GM21786 (cell line): ENCODE data around the gene MMP7.

Experiments
- ATAC-seq: cut with Tn5 transposase; IDR thresholded peaks from one replicate; pipeline ENCODE4 v1.9.1; 2021; ENCODE audit not compliant: unreplicated experiment

MMP7 gene

GRCh38 chr11:102530558-102530957 is at the start of gene MMP7:
Gene MMP7, minus strand, starts transcription at chr11:102530747. Its CDS starts 47 bp downstream, at chr11:102530700.
- peak; percentile 66 for ATAC-seq

DNA sequence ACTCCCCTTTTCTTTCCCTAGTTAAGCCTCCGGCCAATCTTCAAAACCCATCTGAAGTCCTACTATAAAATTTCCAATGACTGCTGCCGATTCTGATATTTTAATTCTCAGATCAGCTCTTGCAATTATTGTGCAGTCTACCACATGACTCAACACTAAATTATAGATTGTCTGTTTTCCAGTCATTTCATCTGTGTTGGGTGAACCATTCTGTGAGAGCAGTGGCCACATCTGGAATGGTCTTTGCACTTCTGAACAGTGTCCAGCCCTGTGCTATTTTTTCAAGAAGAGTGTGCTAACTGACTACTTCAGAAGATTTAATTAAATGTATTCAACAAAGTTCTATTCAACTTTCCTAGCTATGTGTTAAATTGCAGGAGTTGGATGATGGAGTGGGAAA is 47.2 kb upstream of the MMP7 start:
- no peak for ATAC-seq

- ATAC-seq: peak; percentile 47
Observed at GRCh38 chr11:102577182-102577581, 46.6 kb upstream of the MMP7 start.

DNA sequence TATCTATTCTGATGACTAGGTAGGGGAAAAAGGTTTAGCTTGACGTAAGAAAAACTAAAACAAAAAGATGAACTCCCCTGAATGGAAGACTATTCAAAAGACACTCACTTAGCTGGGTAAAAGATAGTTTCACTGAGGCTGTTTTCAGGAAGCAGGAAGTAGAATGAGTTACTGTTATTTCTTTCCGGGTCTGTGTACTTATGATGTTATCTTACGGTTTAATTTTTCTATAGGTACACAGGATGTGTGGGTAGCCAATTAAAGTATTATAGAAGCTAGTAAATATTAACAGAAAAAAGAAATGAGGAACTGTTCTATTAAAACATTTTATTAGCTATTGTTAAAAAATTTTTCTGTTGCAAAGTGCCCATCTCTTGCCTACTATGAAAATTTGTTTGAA is 45.8 kb upstream of the MMP7 start:
- no peak for ATAC-seq

- ATAC-seq: no peak
Observed at GRCh38 chr11:102575012-102575411, 44.5 kb upstream of the MMP7 start.

DNA sequence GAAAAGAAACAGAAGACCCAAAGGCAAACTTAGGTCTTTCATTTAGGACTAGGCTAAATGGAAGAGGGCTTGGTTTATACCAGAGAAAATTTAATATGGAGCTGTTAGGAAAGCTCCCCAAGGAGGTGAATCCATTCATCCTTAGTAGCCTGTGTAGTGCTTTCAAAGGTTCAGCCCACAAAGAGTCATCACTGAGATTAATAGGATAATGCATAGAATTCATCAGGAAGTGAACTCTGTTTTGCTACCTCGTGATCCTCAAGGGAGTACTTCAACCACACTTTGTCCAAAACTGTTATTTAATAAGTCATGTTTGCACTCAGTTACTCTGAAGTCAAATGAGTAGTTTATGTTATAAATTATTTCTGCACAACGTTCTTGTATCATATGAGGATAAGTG is 43.3 kb upstream of the MMP7 start:
- ATAC-seq: no peak

- no peak for ATAC-seq
Observed at GRCh38 chr11:102572554-102573220, 42.1 kb upstream of the MMP7 start.

DNA sequence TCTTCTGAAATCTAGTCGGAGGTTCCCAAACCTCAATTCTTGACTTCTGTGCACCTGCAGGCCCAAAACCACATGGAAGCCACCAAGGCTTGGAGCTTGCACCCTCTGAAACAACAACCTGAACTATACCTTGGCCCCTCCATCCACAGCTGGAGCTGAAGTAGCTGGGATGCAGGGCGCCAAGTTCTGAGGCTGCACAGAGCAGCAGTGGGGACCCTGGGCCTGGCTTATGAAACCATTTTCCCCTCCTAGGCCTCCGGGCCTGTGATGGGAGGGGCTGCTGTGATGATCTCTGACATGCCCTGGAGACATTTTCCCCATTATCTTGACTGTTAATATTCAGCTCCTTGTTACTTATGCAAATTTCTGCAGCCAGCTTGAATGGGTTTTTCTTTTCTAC is 38.3 kb upstream of the MMP7 start:
- ATAC-seq: no peak

DNA sequence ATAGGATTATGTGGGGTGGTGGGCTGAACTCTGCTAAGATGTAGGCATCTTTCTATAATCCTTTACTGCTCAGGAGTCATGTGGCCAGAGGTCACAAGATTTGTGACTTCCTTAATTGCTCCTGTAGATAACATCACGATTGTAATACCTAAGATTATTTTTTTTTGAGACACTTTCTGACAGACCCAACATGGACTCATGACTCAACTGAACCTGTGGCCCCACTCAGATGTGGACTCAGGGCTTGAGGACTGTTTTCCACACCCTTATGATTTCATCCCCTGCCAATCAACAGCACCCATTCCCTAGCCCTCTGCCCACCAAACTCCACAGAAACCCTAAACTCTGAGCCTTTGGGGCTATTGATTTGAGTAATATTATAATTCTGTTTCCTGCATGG is 35.6 kb upstream of the MMP7 start:
- ATAC-seq: no peak

GRCh38 chr11:102564110-102564509 is 33.6 kb upstream of the MMP7 start:
- ATAC-seq: peak; percentile 76

DNA sequence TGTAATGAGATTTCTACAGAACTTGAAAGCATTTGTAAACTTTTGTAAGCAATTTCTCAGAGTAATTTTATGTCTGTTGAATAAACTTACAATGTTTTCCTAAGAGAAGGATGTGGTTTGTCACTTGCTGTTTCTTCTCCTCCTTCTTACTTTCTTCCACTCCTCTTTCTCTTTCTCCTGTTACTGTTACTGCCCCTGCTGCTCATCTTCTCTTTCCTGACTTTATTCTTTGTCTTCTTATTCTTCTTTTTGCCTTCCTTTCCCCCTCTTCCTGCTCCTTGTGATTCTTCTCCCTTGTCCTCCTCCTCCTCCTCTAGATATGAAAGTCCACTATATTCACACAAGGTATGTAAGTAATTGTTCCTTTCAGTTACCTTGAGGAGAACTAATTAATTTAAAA is 31.1 kb upstream of the MMP7 start:
- ATAC-seq: no peak

DNA sequence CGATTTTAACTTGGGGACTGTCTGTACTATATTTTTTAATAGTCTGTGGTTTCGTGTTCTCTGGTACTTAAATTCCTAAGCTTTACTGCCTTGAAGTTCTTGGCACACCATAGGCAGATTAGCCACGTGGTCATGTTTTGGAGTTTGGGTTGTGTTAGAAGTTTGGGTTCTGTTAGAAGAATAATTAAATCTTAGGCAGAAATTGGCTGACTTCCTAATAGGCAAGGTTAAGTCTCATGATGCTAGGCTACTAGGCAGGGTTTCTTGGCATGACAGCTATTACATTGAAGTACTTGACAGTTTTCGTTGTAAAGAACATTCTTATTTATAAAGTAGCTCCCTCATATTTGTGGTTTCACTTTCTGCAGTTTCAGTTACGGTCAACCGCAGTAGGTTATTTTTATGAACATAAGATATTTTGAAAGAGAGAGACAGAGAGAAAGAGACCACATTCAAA is 30.0 kb upstream of the MMP7 start:
- peak; percentile 72 for ATAC-seq

- ATAC-seq: peak; percentile 41
Observed at GRCh38 chr11:102559839-102560238, 29.3 kb upstream of the MMP7 start.

DNA sequence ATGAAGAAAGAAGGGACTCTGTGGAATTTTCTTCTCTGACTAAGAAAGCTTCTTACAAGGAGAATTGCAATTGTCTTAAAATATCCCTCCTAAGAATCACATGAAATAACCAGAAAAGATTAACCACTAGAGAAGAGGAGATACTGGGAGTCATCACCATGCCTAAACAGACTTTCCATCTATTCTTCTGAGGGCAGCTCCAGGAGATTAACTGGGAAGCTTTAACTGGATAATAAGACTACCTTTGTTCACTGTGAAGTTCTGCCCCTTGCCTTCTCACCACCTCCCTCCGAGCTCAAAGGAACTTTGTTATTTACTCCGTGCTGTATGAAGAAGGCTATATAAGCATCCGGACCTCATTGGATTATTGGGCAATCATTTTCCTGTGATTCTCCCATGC is 24.5 kb upstream of the MMP7 start:
- ATAC-seq: no peak

DNA sequence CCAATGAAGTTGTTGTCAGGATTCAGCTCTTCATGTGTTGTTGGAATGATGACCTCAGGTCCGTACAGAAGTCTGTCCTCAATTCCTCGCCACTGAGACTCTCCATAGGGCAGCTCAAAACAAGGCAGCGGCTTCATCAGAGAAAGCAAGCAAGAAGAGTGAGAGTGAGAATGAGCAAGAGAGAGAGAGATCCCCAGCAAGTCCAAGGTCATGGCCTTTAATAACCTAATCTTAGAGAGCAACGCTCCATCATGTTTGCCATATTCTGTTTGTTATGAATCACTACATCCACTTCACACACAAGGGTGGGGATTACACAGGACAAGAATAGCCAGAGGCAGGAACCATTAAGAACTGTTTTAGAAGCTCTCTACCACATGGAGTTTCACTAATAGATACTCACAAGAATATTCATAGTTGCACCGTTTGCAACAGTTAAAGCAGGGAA is 23.3 kb upstream of the MMP7 start:
- peak; percentile 84 for ATAC-seq

DNA sequence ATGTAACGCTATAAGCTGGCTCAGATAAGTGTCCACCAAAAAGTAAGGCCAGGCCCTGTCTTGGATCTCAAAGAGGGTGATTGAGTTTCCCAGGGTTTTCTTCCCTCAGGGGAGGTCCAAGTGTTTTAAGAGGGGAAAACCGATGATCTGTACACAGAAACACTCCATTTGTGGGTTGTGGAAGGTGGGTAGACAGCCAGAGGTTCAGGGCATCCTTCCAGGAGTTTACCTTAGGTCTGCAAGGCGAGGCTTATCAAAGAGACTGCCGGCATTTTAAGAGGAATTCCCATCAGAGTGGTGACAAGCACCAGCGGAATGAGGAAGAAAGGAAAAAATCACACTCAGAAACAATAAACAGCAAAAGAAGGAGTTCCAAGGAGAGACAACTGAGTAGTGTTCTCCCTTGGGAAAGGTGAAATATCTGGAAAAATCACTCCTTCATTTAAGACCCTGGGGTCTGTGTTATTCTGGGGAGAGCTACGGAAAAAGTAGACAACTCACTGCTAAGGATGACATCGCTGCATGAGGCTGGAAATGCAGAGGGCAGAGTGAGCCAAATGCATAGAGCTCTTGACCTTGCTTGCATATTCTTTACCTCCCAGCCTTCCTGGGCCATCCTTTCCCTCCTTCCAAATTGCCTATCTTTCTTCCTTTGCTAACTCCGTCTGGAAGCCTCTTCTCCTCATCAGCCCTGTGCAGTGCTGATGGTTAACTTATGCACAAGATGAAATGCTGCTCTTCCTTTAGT is 22.1 kb upstream of the MMP7 start:
- ATAC-seq: no peak

- no peak for ATAC-seq
Observed at GRCh38 chr11:102552020-102552419, 21.5 kb upstream of the MMP7 start.

- ATAC-seq: no peak
Observed at GRCh38 chr11:102551169-102551781, 20.7 kb upstream of the MMP7 start.

GRCh38 chr11:102546923-102547471 is 16.4 kb upstream of the MMP7 start:
- peak; percentile 76 for ATAC-seq

- ATAC-seq: peak; percentile 42
Observed at GRCh38 chr11:102546427-102546826, 15.9 kb upstream of the MMP7 start.

DNA sequence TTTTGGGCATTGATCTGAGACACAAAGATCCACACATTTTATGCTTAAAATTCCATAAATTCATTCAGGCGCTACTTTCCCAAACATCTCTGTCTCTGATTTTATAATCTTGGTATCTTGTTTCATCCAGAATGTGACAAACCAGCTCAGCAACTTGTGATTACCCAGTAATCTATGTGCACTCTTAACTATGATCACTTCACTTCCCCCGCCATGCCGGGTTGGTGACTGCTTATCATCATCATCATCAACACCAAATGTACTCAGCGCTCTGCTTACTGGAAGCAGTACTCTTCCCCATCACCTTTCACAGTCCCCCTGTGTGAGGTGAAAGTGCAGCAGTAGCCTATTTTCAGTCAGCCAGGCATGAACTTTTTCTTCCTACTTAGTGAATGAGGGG is 15.2 kb upstream of the MMP7 start:
- no peak for ATAC-seq

DNA sequence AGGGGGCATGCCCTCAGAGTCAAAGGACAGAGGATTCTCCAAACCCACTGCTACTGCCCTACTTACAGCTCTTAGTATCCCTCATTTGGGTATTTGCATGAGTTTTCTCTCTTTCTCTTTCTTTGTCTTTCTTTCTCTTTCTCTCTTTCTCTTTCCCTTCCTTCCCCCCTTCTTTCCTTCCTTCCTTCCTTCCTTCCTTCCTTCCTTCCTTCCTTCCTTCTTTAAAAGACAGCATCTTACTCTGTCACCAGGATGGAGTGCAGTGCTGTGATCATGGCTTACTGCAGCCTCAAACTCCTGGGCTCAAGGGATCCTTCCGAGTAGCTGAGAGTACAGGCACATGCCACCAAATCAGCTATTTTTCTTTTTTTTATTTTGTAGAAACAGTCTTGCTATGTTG is 14.0 kb upstream of the MMP7 start:
- ATAC-seq: no peak
